ENCODE measurements around the gene ANGPTL2.
A peak's percentile ranks its signal among the peaks of the same experiment; 100 is the strongest.

The ANGPTL2 gene

DNA sequence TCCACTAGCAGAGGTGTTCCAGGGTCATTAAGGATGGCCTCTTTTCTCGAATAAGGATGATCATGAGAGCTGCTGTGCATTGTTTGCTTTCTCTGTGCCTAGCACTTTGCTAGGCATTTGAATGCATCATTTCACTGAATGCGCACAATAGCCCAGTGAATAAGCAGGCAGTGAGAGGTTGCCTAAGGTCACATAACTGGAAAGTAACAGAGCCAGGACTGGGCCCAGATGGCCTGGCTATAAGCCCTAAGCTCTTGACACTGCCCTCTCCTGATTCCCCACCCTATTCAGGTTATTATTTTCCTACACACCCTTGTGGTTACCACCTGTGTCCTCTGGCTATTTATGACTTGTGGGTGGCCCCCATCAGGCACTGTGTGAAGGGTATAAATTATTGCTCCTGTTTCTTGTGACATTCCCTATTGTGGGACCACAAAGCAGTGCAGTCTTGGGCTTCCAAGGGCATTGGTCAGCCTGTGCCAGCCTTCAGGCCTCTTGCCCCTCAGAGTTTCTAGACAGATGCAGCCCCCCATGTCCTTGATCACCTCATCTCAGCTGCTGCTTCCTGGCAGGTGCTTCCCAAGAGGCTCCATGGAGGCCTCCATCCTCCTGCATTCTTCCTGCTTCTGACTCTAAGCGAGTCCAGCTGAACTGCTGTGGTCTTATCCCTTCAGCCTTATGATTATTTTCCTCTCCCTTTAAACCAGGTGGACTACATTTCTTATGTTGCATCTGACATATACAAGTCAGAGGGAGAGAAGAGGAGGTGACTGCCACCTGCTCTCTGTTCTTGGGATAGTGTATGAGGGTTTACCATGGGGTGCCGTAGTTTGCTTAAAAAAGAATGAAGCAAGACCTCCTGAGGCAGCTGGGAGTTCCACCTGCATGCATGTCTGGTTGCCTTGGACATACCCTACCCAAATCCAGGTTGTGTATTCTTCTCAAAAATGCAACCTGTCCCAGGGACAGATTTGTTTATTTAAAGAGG, 47.6 kb downstream of the ANGPTL2 start:
- no peak for DNase-seq

DNA sequence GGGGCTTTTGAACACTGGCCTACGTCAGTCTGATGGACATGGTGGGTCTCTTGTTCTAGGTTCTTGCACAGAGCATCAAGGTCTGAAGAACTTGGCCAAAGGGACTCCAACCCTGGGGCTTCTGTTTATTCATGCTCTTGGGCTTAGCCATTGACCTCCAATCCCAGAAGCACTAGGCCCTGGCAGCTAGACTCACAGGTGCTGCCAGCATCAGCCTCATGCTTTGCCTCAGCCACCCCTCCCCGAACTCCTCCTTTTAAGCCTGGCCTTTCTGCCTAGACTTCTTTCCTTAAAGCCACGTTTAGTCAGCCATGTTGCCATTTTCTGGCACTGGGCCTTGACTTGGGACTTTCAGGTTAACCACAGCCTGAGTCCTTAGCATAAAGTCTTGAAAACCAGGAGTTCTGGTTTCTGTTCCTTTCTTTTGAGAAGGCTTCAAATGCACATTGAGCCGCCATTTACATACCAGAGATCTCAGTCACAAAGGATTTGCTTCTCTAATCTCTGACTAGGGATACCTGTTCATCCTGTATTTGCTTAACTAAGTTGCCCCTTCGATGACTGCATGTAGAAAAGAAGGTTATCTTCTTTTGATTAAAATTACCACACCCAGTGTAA, 54.7 kb downstream of the ANGPTL2 start:
- DNase-seq: no peak

DNA sequence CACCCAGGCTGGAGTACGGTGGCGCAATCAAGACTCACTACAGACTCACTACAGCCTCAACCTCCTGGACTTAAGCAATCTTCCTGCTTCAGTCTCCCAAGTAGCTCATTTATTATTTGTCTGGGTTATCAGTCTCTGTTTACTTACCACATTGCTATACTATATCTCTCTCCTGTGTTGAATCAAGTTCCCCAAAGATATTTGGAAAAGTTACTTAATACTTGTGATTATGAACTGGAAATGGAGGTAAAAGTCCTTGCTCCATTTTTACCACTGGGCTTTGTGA, 55.6 kb downstream of the ANGPTL2 start:
- DNase-seq: no peak

DNA sequence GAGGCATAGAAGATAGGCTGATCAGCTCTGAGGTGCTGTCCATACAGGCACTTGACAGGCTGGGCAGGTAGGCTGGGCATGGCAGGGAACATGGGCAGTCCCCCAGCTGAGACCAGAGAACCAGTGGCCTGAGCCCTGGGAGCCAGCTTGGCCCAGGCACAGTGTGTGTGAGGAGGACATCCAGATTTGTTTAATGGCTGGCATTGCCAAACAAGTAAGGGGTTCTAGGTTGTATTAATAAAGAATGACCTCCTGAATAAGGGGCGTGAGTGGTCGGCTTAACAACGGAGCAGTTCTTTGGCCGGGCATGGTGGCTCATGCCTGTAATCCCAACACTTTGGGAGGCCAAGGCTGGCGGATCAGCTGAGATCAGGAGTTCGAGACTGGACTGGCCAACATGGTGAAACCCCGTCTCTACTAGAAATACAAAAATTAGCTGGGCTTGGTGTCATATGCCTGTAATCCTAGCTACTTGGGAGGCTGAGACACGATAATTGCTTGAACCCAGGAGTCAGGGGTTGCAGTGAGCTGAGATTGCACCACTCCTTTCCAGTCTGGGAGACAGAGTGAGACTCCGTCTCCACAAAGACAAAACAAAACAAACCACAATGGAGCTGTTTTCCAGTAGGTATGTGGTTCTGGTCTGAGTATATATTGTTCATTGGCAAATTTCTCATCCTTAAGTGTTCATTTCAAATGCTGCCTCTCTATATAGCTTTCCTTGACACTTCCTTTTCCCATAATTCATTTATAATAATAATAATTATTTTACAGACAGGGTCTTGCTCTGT, 56.2 kb downstream of the ANGPTL2 start:
- no peak for DNase-seq

DNA sequence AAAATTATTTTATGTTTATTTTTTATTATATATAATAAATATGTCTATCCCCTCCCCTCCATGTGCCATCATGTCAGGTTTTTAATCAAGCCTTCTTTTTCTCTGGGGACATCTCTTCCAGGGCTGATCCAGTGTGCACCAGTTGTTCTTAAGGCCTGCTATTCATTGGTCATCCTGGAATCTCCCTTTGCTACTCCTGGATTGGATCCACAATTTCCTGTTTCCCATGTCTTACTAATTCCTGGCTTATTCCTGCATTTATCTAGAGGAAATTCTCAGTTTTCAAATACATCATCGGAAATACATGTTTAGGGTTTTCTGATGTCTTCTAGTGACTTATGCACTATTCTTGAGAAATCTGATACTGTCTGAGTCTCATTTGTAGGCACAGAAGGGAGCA, 56.8 kb downstream of the ANGPTL2 start:
- DNase-seq: no peak

DNA sequence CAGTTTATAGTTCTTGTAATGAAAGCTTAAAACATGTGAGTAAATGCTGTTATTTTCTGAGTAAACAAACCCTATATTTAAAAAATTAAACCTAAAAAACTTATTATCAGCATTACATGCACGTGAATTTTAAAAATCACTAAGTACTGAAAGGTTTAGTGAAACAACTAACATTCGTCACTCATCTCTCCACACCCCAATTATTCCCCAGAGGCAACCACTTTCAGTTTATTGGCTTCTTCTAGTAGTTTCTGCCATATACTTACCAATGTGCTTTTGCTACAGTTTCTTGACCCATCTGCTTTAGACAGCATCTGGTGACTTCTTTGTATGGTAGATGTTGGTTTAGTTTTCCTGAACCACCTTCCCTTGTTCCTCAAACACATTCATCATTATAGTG, 58.1 kb downstream of the ANGPTL2 start:
- no peak for DNase-seq

DNA sequence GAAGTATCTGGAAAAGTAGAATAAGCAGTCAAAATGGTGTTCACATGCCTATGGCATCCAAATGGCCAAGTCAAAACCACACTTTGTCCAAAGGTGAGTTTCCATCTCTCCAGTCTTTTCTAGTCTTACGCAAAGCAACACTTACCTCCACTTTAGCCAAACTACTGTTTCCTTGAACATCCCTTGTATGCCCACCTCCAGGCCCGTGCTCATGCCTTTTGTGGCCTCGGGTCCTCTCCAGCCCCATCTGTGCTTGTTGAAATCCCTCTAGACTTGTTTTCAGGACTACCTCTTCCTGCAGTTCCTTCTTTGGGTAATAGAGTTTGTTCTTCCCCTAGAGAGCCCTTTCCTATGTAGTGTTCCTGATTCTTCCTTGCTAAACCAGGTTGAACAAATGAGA, 61.0 kb downstream of the ANGPTL2 start:
- no peak for DNase-seq

DNA sequence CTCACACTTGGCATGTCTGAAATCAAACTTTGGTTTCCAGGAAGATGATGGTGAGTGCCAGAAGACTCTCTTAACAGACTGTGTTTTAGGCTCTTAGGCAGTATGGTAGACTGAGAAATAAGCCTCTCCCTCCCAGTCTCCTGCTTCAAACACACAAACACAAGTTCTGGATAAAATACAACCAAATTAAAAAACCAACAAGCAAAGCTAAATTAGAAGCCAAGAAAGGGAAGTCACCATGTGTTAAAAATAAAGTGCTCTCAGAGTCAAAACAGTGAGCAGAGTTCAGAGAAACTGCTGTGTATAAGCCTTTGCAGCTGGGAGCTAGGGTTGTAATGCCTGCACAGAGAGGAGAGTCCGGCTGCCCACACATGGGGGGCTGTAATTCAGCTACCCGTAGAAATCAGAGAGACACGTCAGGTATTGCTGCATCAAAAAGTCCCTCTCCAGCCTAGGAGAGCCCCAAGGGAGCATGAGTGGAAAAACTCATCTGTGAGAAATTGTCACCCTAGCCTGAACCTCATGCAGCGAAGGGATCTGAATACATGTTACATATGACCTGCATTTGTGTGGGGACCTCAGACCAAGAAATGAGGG, 62.6 kb downstream of the ANGPTL2 start:
- DNase-seq: no peak

DNA sequence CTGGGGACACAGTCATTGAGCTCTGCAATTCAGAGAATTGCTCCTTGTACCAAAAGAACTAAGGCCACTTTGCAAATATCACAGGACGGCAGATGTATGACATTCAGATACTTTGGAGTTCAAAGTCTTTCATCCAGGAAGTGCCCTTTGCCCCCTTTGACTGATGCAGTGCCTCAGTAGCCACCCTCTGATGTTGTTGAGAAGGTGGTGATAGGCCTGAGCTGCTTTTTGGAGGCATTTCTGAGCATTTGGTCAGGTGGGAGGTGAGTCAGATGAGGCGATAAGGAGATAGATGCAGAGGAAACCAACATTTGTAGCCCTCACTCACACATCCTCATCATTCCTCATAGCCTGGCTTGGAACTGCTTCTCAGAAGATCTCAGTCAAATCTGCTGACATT, 63.4 kb downstream of the ANGPTL2 start:
- no peak for DNase-seq

DNA sequence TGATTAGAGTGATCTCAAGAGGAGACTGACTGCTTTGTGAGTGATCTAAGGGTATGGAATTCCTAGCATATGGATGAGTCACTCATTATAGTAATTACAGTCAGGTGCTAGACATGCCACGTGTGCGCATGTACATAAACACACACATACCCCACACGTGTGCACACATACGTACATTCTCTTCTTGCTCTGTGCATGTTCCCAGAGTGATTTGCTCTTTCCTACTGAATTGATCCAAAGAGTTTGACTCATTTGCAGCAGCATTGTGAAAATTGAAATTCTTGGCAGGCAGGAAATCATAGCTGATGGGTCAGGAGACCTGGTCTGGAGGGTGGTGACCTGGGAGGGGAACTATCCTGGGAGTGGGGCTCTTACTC, 63.8 kb downstream of the ANGPTL2 start:
- no peak for DNase-seq

DNA sequence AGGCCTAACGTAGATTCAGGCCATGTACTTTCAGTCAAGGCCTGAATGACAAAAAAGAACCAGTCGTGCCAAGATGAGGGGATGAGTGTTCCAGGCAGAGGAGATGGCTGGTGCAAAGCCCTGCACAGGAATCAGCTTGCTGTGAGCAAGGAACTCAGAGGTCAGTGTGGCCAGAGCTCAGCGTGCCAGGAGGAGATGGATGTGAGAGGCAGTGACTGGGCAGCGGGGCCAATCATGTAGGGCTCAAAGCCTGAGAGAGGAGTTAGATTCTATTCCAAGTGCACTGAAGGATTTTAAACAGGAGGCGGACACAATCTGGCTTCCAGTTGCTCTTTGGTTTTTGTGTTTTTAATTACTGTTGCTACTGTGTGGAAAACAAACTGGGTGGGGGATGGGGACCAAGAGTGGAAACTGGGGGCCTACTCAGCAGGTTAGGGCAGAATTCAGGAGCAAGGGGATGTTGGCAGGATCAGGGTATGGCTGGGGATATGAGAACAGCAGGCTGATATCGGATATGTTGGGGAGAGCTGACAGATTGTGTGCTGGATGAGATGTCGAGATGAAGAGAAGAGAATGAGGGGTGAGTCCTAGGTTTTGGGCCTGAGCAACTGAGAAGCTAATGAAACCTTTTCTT, 64.3 kb downstream of the ANGPTL2 start:
- no peak for DNase-seq

DNA sequence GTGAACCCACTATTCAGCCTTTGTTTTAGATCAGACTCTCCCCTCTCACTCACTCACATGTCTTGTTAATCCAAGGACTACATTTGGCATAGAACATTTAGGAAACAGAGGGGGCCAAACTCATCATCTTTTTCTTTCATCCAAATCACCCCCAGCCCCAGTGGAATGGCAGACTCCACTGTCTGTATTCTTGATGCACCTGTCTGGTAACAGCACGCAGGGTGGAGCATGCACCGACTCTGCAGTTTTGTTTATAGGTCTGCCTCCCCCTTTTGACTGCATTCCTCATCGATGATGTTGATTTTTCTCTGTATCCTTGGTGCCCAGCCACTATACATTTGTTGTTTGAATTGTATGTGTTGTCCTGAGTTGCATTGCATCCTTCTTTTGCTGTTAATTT, 66.0 kb downstream of the ANGPTL2 start:
- no peak for DNase-seq

DNA sequence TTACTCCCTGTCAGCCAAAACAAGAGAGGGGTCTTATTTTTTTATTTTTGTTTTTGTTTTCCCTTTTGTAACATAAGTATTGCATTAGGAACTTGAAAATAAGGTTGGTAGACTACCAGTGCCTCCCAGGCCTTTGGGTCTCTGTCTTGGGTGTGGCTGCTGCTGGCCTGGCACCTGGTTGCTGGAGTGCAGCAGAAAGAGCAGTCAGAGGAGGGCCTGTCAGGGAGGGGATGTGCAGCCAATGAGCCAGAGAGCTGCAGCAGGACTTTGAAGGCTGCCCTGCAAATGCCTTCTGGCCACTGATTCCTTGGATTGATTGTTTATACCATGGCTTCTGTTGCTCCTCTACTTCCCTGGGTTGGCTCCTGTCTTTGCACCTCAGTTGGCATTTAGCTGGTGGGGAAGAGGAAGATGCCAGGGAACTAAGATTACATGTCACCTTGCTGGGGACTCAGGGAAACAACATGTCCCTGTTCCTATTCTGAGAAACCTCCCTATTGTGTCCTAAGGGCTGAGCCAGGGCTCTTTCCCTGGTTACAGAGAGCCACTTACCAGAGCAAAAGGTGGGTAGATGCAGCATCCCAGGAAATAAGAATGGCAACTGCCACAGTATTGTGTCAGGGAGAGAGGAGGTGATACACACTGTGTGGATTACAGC, 66.6 kb downstream of the ANGPTL2 start:
- no peak for DNase-seq

DNA sequence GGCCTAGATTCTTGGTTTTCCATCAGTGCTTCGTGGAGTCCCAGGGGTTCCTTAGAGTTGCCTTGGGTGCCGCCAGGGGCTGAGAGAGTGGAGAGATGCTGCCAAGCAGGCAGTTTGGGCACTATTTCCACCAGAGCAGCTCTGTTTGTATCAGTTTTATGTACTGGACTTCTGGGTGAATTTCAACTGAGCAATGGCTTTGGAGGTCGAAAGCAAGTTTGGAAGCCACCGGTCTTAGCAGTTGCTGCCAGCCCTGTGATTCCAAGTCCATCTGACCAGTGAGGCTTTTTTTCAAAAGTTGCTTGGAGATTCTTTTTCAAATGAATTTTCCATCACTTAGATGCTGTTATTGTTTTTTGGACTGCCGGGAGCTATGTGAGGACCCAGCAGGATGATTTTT, 68.5 kb downstream of the ANGPTL2 start:
- DNase-seq: no peak

DNA sequence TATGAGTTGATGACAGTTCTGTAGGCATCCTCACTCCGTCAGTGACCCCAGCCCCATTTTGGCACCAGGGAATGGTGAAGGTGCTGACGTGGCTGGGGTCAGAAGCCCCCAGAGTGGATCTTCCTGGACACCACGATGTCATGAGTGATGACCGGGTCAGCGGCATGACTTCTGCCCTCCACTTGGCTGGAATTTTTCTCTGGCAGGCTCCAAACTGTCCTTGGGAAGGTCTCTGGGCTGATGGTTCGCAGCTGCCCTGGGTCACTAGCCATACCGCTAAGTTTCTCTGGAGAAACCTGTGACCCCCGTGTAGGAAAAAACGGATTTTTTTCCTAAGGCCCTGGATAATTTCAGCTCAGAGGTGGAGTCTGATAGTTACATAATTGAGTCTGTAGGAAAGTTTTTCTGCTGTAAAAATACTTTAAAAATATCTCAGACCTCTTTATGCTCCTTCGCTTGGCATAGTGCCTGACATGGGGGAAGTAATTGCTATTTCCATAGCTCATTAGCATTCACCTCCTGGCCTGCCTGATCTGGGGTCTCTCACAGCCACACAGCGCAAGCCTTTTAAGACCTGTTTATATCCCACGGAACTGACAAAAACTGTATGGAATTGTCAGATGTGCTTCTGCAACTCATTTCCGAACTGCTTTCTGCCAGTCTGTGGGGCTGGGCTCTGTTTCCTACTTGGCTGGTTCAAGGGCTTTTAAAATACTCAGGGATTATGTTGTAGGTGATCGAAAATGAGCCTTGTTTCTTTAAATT, 69.2 kb downstream of the ANGPTL2 start:
- no peak for DNase-seq

DNA sequence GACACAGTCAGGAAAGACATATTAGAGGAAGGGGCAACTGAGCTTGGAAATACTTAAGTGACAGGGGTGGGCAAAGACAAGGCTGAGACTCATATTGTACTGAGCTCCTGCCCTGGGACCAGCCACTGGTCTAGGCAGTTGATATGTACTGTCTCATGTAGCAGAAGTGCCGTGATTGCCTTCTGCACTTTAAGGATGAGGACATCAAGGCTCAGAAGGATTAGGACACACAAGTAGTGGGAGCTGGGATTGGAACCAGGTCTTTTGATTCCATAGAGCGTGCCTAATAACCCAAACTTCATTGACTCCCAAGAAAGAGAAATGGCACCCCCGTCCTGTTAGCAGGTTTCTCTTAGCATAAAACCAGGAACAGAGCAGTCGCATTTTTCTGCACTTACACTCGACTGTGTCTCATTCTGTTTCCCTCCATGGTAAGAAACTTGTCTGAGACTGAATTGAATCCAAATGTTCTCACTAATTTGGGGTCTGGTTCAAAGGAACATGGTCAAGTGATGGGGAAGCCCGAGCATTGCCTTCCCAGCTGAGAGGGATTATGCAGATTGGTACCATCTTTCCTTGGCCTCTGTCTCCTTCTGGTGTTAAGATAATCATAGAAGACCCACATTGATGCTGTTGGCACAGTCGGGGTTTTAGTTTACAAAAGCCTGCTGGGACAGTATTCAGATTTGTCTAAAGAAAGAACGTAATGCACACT, 70.4 kb downstream of the ANGPTL2 start:
- DNase-seq: no peak

DNA sequence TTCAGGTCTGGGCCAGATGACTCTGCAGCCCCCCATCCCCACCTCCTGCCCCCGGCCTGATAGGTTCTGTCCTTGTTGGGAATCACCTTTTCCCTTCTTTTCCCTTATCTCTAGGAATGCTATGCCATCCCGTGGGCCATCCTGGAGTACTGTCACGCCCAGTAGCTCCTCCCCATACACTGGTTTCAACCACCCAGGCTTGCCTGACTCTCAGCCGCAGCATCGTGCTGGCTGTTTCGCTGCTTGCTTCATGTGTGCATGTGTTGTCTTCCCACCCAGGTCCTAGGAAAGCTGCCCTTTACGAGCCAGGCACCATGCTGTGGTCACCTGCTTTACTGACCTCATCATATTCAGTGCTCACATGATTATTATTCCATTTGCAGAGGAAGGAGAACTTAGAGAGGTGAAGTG, 71.8 kb downstream of the ANGPTL2 start:
- no peak for DNase-seq

DNA sequence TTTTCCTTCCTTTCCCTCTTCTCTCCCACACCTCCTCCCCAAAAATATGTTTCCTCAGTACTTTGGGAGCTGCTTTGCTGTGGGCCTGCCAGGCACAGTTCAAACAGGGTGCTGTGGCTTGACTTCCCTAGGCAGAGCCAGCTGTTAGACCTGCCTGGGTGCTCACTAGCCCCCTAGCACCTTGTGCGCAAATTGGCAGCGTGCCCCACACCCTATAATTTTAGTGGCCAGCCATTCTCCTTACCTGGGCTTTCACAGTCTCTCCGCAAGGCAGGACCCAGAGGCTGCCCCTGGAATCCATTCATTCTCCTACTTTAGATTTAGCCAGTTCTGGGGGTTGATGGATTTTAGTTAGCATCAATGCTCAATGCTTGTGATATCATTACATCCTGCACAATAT, 72.3 kb downstream of the ANGPTL2 start:
- DNase-seq: no peak

DNA sequence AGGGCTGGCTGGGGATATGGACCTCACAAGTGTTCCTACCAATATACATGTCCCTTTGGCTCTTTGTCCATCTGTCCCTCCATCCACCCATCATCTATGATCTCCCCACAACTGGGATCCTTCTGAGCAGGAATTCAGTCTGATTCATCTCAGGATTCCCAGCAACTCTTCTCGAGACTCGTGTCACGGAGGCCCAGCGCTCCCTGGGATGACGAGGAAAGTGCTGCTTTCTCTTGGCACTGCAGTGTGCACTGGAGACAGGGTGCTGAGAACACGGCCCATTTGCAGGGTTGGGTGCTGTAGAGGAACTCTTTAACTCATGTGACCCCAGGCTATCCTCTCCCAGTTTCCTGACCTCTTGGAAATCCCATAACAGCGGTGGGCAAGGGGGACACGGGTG, 72.9 kb downstream of the ANGPTL2 start:
- DNase-seq: no peak

DNA sequence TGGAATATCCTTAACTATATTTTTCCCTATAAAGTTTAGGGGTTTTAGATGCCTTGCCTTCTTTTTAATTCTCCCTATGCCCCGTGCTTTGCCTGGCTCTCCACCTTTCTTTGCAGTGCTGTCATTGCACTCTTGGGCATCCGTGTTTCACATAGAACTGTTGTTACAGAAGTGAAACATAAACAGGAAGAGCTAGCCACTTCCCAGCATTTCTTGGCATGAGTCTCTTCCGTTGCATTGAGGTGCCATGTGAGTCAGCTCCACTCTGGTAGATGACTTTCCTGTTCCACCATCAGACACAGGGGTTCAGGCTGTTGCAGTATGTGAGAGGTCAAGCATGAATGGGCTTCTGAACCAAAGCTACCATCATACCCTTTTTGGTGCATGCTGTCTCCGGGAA, 73.4 kb downstream of the ANGPTL2 start:
- DNase-seq: peak; percentile 11

DNA sequence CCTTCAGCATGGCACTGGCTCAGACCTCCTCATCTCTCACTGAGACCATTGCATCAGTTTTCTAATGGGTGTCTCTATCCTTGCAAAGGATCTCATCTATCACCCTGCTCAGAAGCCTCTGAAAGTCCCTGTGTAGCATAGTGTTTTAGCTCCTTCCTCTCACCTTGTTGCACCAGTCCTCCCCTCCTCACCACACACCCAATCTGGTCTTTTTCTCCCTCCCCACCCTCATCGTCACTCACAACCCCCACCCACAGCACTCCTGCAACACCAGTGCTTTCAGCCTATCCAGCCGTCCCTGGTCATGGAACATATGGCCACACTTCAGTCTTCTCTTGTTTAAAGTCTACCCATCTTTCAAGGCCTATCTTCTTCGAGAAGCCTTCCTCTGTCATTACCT, 74.5 kb downstream of the ANGPTL2 start:
- DNase-seq: no peak

Data from stimulated activated CD4-positive, alpha-beta T cell treated with anti-CD3 and anti-CD28 coated beads, Interleukin-15, amount 100 ng/mL, for 24 hours (primary cell).